Ammon's horn (tissue), 1 donor: ENCODE data around the gene CSF1.
"Not testable (repeated sequence)": the region's sequence is repeated elsewhere in the genome, so short reads cannot be mapped to it uniquely, and the experiment has no call there.

Experiments used
- DNase-seq: peaks from one replicate; pipeline ENCODE4 v3.0.0-alpha.2; 2016; ENCODE audit warnings: low spot score

Gene CSF1

GRCh38 chr1:109910123-109910962 is at the start of gene CSF1:
TSS of gene CSF1 (plus strand) at chr1:109910849. CDS start at chr1:109911024, 175 bp downstream.
- DNase-seq, result peak; percentile 77

- DNase-seq, result not testable (repeated sequence)
Measured at GRCh38 chr1:109861616-109862015, 49.0 kb upstream of the CSF1 start.

- no peak for DNase-seq
Measured at GRCh38 chr1:109863667-109864046, 47.0 kb upstream of the CSF1 start.

- DNase-seq, result no peak
Measured at GRCh38 chr1:109864047-109864822, 46.4 kb upstream of the CSF1 start.

GRCh38 chr1:109864930-109865612 is 45.6 kb upstream of the CSF1 start:
- DNase-seq, result peak; percentile 65

- DNase-seq, result no peak
Measured at GRCh38 chr1:109866071-109866470, 44.6 kb upstream of the CSF1 start.

GRCh38 chr1:109873278-109874175 is 37.1 kb upstream of the CSF1 start:
- DNase-seq, result no peak

GRCh38 chr1:109874445-109874844 is 36.2 kb upstream of the CSF1 start:
- DNase-seq, result no peak

- no peak for DNase-seq
Measured at GRCh38 chr1:109875874-109876273, 34.8 kb upstream of the CSF1 start.

GRCh38 chr1:109876617-109877316 is 33.9 kb upstream of the CSF1 start:
- DNase-seq, result no peak

GRCh38 chr1:109877317-109877771 is 33.3 kb upstream of the CSF1 start:
- DNase-seq, result peak; percentile 83

- DNase-seq, result no peak
Measured at GRCh38 chr1:109877776-109878175, 32.9 kb upstream of the CSF1 start.

- no peak for DNase-seq
Measured at GRCh38 chr1:109878531-109879104, 32.0 kb upstream of the CSF1 start.

- DNase-seq, result not testable (repeated sequence)
Measured at GRCh38 chr1:109879371-109879770, 31.3 kb upstream of the CSF1 start.

GRCh38 chr1:109879881-109880525 is 30.6 kb upstream of the CSF1 start:
- no peak for DNase-seq

GRCh38 chr1:109880971-109881894 is 29.4 kb upstream of the CSF1 start:
- peak; percentile 3 for DNase-seq

GRCh38 chr1:109881906-109882287 is 28.8 kb upstream of the CSF1 start:
- peak; percentile 3 for DNase-seq

GRCh38 chr1:109882288-109883245 is 28.1 kb upstream of the CSF1 start:
- peak; percentile 93 for DNase-seq
